ENCODE data around the gene OTOP2. TPM values are rescaled to one million over a fixed set of nuclear protein-coding genes. Genes with fewer than 3 reads are reported as not detected.

OTOP2 gene
- total RNA-seq, 1 experiment from 2014 or later = not detected

DNA sequence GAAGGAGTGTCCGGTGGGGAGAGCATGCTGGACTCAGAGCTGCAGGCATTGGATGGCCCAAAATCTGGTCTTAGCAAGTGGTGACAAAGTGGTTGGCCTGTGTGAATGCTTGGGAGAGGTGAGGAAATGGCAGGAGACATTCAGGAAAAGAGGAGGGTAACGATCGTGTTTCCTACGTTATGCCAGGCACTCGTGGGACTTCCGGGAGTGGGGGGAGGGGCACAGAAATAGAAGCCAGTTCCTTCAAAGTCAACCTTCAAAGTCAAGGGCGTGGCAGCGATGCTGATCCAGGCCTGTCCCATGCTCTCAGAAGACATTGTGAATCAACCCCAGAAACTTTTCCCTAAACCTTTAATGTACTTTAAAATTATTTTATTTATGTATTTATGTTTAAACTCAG lies 15.5 kb downstream of the OTOP2 start (continued):
- TF ChIP-seq NR1H2 (CRISPR knock-in tag; IDR thresholded peaks at IDR 0.05) (no peak), FOXJ3 (CRISPR knock-in tag; IDR thresholded peaks at IDR 0.05; ENCODE audit: borderline replicate concordance) (no peak), MXD4 (CRISPR knock-in tag; IDR thresholded peaks at IDR 0.05; ENCODE audit: borderline replicate concordance) (no peak), ZNF416 (CRISPR knock-in tag; IDR thresholded peaks at IDR 0.05) (no peak)

DNA sequence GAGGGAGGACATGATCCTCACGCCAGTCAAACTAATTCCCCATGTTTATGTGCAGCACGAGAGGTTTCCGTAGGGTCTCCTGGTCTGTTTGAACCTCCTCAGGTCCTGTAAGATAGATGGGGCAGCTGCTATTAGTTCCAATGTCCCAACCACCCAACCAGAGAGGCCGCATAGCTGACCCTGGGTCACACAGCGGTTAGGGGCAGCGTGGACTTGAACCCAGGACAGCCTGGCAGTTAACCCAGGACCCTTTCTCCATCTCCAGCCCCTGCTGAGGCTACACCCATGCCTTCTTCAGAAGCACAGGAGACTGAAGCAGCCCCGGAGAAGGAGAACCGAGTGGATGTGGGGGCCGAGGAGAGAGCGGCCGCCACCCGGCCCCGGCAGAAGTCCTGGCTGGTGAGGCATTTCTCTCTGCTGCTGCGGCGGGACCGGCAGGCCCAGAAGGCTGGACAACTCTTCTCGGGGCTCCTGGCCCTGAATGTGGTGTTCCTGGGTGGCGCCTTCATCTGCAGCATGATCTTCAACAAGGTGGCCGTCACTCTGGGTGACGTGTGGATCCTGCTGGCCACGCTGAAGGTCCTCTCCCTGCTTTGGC lies 17.2 kb downstream of the OTOP2 start:
- no peaks in the 10 kb centered on the region for H3K9me3 Mint-ChIP-seq
- POLR2A ChIA-PET = no interaction called here
- CTCF ChIA-PET = no interaction called here
- no peak overlapping the region for H3K27ac Mint-ChIP-seq
- peaks cover 40% of the 10 kb centered on the region for H3K27me3 Mint-ChIP-seq (ENCODE audit: low read depth)
- TF ChIP-seq JAZF1 (CRISPR knock-in tag; IDR thresholded peaks at IDR 0.05) = no peak
- H3K36me3 Mint-ChIP-seq = no peaks in the 10 kb centered on the region
- DNase-seq (ENCODE audit: low spot score) (no peak), ATAC-seq (no peak)
- H3K4me1 Mint-ChIP-seq = peaks cover 17% of the 10 kb centered on the region
- no peak overlapping the region for H3K4me3 Mint-ChIP-seq

DNA sequence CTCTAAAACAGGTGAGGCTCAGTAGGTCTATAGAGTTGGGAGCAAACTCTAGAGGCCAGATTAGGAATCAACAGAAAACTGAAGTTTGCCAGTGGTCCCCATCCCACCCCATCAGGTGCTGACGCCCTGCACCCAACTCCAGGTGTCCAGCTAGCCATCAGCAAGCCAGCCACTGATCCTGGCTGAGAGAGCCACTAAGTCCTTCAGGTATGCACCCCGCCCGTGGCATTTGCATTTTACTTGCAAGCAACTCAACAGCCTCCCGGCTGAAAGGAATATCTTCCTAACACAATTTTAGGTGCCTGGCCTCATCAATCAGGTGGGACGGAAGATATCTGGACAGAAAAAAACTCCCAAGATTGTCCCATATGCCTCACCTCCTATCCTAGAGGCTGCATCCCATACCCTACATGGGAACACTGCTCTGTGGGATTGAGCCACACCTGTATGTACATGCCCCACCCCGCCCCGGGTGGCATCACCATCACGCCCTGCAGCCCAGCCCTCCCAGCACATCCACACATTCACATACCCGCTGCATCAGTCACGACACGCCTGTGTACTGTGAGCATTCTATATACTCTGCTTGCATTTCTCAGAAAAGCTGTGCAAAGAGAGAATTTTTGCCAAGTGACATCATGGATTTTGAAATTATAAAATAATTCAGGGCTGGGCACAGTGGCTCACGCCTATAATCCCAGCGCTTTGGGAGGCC lies 19.9 kb downstream of the OTOP2 start:
- DNase-seq (ENCODE audit: low spot score) = peak; percentile 46
- Mint-ChIP-seq H3K27ac (no peak overlapping the region; the same call in 1 of the 2 replicates), H3K36me3 (no peaks in the 10 kb centered on the region), H3K9me3 (no peaks in the 10 kb centered on the region), H3K4me3 (no peak overlapping the region), H3K4me1 (peaks cover 17% of the 10 kb centered on the region), H3K27me3 (ENCODE audit: low read depth) (peaks cover 15% of the 10 kb centered on the region)
- ATAC-seq = no peak; the same call in 1 of the 2 replicates
- TF ChIP-seq, protein P1, sequence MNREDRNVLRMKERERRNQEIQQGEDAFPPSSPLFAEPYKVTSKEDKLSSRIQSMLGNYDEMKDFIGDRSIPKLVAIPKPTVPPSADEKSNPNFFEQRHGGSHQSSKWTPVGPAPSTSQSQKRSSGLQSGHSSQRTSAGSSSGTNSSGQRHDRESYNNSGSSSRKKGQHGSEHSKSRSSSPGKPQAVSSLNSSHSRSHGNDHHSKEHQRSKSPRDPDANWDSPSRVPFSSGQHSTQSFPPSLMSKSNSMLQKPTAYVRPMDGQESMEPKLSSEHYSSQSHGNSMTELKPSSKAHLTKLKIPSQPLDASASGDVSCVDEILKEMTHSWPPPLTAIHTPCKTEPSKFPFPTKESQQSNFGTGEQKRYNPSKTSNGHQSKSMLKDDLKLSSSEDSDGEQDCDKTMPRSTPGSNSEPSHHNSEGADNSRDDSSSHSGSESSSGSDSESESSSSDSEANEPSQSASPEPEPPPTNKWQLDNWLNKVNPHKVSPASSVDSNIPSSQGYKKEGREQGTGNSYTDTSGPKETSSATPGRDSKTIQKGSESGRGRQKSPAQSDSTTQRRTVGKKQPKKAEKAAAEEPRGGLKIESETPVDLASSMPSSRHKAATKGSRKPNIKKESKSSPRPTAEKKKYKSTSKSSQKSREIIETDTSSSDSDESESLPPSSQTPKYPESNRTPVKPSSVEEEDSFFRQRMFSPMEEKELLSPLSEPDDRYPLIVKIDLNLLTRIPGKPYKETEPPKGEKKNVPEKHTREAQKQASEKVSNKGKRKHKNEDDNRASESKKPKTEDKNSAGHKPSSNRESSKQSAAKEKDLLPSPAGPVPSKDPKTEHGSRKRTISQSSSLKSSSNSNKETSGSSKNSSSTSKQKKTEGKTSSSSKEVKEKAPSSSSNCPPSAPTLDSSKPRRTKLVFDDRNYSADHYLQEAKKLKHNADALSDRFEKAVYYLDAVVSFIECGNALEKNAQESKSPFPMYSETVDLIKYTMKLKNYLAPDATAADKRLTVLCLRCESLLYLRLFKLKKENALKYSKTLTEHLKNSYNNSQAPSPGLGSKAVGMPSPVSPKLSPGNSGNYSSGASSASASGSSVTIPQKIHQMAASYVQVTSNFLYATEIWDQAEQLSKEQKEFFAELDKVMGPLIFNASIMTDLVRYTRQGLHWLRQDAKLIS (CRISPR knock-in tag; IDR thresholded peaks at IDR 0.05; ENCODE audit: borderline replicate concordance) = no peak
- TF ChIP-seq ZNF317 (CRISPR knock-in tag; IDR thresholded peaks at IDR 0.05; ENCODE audit: borderline replicate concordance, low read depth) (no peak), ZNF423 (CRISPR knock-in tag; IDR thresholded peaks at IDR 0.05) (peak; percentile 14; the same call in 1 of the 2 replicates)
- TF ChIP-seq, protein P2, sequence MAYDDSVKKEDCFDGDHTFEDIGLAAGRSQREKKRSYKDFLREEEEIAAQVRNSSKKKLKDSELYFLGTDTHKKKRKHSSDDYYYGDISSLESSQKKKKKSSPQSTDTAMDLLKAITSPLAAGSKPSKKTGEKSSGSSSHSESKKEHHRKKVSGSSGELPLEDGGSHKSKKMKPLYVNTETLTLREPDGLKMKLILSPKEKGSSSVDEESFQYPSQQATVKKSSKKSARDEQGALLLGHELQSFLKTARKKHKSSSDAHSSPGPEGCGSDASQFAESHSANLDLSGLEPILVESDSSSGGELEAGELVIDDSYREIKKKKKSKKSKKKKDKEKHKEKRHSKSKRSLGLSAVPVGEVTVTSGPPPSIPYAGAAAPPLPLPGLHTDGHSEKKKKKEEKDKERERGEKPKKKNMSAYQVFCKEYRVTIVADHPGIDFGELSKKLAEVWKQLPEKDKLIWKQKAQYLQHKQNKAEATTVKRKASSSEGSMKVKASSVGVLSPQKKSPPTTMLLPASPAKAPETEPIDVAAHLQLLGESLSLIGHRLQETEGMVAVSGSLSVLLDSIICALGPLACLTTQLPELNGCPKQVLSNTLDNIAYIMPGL (CRISPR knock-in tag; IDR thresholded peaks at IDR 0.05) = no peak
- POLR2A ChIA-PET = interaction anchor here (0.6 kb wide), 1 partner anchor 827 kb away, joined by 5 read pairs; no protein-coding TSS in a partner anchor
- CTCF ChIA-PET = interaction anchor here (1.1 to 5.9 kb wide), 5 partner anchors 14 to 153 kb away, joined by 3 to 56 read pairs (median 3); no protein-coding TSS in a partner anchor

DNA sequence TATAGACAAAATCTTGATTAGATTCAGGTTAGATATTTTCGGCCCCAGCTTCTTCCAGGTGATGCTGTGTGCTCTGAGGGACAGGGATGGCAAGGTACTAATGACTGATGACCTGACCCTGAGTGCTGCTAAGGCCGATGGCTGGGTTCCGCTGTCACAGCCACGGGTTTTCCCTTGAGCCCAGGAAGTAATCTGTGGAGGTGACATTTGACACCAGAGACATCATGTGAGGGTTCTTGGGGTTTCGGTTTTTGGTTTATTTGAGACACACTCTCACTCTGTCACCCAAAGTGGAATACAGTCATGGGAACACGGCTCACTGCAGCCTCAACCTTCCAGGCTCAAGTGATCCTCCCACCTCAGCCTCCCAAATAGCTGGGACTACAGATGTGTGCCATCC lies 21.5 kb downstream of the OTOP2 start:
- H3K4me1 Mint-ChIP-seq = peaks cover 19% of the 10 kb centered on the region
- H3K9me3 Mint-ChIP-seq = no peaks in the 10 kb centered on the region
- no peak overlapping the region for H3K27ac Mint-ChIP-seq
- no peaks in the 10 kb centered on the region for H3K36me3 Mint-ChIP-seq
- H3K4me3 Mint-ChIP-seq = no peak overlapping the region
- ChIA-PET POLR2A (no interaction called here), CTCF (interaction anchor here (1.0 to 5.9 kb wide), 4 partner anchors 12 to 26 kb away, joined by 3 to 56 read pairs (median 4); partner anchors contain the start of gene OTOP2)
- peaks cover 10% of the 10 kb centered on the region for H3K27me3 Mint-ChIP-seq (ENCODE audit: low read depth)
- ATAC-seq (no peak), DNase-seq (ENCODE audit: low spot score) (no peak)
- TF ChIP-seq ZNF219 (CRISPR knock-in tag; IDR thresholded peaks at IDR 0.05; ENCODE audit: borderline replicate concordance) (no peak), ATF1 (CRISPR knock-in tag; IDR thresholded peaks at IDR 0.05) (no peak), SP1 (CRISPR knock-in tag; conservative IDR thresholded peaks at IDR 0.05) (no peak), SMAD4 (CRISPR knock-in tag; IDR thresholded peaks at IDR 0.05) (no peak), IRF2 (CRISPR knock-in tag; IDR thresholded peaks at IDR 0.05; ENCODE audit: borderline replicate concordance, low read depth) (no peak), NR1H2 (CRISPR knock-in tag; IDR thresholded peaks at IDR 0.05) (no peak)
- TF ChIP-seq, protein P3, sequence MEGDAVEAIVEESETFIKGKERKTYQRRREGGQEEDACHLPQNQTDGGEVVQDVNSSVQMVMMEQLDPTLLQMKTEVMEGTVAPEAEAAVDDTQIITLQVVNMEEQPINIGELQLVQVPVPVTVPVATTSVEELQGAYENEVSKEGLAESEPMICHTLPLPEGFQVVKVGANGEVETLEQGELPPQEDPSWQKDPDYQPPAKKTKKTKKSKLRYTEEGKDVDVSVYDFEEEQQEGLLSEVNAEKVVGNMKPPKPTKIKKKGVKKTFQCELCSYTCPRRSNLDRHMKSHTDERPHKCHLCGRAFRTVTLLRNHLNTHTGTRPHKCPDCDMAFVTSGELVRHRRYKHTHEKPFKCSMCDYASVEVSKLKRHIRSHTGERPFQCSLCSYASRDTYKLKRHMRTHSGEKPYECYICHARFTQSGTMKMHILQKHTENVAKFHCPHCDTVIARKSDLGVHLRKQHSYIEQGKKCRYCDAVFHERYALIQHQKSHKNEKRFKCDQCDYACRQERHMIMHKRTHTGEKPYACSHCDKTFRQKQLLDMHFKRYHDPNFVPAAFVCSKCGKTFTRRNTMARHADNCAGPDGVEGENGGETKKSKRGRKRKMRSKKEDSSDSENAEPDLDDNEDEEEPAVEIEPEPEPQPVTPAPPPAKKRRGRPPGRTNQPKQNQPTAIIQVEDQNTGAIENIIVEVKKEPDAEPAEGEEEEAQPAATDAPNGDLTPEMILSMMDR (IDR thresholded peaks at IDR 0.05) = no peak
- TF ChIP-seq, protein P4, sequence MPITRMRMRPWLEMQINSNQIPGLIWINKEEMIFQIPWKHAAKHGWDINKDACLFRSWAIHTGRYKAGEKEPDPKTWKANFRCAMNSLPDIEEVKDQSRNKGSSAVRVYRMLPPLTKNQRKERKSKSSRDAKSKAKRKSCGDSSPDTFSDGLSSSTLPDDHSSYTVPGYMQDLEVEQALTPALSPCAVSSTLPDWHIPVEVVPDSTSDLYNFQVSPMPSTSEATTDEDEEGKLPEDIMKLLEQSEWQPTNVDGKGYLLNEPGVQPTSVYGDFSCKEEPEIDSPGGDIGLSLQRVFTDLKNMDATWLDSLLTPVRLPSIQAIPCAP (CRISPR knock-in tag; IDR thresholded peaks at IDR 0.05) = no peak
- TF ChIP-seq, protein P5, sequence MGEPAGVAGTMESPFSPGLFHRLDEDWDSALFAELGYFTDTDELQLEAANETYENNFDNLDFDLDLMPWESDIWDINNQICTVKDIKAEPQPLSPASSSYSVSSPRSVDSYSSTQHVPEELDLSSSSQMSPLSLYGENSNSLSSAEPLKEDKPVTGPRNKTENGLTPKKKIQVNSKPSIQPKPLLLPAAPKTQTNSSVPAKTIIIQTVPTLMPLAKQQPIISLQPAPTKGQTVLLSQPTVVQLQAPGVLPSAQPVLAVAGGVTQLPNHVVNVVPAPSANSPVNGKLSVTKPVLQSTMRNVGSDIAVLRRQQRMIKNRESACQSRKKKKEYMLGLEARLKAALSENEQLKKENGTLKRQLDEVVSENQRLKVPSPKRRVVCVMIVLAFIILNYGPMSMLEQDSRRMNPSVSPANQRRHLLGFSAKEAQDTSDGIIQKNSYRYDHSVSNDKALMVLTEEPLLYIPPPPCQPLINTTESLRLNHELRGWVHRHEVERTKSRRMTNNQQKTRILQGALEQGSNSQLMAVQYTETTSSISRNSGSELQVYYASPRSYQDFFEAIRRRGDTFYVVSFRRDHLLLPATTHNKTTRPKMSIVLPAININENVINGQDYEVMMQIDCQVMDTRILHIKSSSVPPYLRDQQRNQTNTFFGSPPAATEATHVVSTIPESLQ (CRISPR knock-in tag; IDR thresholded peaks at IDR 0.05) = no peak
